IPS-15b (cell line): Measurements from ENCODE around the gene RABL2B.
A peak's percentile ranks its signal among the peaks of the same experiment; 100 is the strongest.

Source experiments
- H3K27me3 ChIP-seq: one replicate; pipeline ENCODE4 v1.6.1; 2013; ENCODE audit warnings: low read length; ENCODE audit not compliant: control insufficient read depth, insufficient read depth
- H3K36me3 ChIP-seq: one replicate; pipeline ENCODE4 v1.6.1; 2013; ENCODE audit warnings: low read length; ENCODE audit not compliant: control insufficient read depth, insufficient read depth
- H3K4me1 ChIP-seq: one replicate; pipeline ENCODE4 v1.6.1; 2013; ENCODE audit warnings: mild to moderate bottlenecking, low read length; ENCODE audit not compliant: control insufficient read depth, insufficient read depth
- H3K4me3 ChIP-seq: one replicate; pipeline ENCODE4 v1.5.1; 2013; ENCODE audit warnings: low read depth, low read length
- H3K9ac ChIP-seq: one replicate; pipeline ENCODE4 v1.6.1; 2013; ENCODE audit warnings: low read depth, mild to moderate bottlenecking, low read length
- H3K9me3 ChIP-seq: one replicate; pipeline ENCODE4 v1.6.1; 2013; ENCODE audit warnings: mild to moderate bottlenecking, low read length; ENCODE audit not compliant: control insufficient read depth, insufficient read depth

Gene RABL2B

GRCh38 chr22:50726643-50727340, 56.6 kb downstream of the RABL2B start:
- Histone ChIP-seq H3K36me3 (no peaks in the 10 kb centered on the region), H3K9ac (no peak overlapping the region), H3K9me3 (no peaks in the 10 kb centered on the region), H3K4me3 (no peak overlapping the region), H3K4me1 (no peaks in the 10 kb centered on the region), H3K27me3 (peaks cover 26% of the 10 kb centered on the region)

- no peak overlapping the region for H3K9ac ChIP-seq
- no peak overlapping the region for H3K4me3 ChIP-seq
- no peaks in the 10 kb centered on the region for H3K4me1 ChIP-seq
- H3K27me3 ChIP-seq = peaks cover 22% of the 10 kb centered on the region
- H3K9me3 ChIP-seq = no peaks in the 10 kb centered on the region
- no peaks in the 10 kb centered on the region for H3K36me3 ChIP-seq
Observed at GRCh38 chr22:50725597-50725996, 57.8 kb downstream of the RABL2B start.

DNA sequence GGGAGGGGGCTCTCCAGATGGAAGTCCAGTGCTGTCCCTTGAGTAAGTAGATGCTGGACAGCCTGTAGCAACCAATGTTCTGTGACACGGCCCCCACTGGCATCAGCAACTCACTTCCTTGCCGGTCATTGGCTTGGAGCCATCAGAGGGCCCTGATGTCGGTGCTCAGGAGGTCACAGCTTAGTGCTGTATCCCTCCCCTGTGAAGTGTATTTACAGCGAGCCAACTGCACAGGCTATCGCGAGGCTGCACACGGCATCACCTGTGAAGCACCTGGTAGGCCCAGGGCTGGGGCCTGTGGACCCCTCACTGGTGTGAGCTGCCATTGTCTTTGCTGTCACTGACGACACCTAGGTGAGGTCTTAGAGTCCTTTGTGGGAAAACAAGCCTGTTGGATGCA, 58.8 kb downstream of the RABL2B start:
- no peaks in the 10 kb centered on the region for H3K36me3 ChIP-seq
- no peaks in the 10 kb centered on the region for H3K4me1 ChIP-seq
- H3K27me3 ChIP-seq = peaks cover 15% of the 10 kb centered on the region
- no peaks in the 10 kb centered on the region for H3K9me3 ChIP-seq
- H3K4me3 ChIP-seq = no peak overlapping the region
- H3K9ac ChIP-seq = no peak overlapping the region

DNA sequence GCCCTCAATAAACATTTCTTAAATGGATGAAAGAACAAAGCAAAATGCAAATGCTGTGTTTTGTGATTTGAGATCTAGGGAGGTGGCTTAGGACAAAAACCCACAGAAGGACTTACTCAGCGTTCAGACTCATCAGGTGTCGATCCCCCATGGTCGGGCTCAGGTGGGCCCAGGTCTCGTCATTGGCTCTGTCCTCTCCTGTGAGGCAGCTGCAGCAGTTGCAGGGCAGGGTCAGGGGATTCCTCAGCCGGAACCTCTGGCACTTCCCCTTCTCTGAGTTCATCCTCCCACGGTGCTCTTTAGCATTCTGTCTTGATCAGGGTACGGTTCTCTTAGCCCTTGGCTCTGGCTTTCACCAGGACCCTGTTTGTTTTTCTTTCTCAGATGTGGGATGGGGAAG, 59.4 kb downstream of the RABL2B start:
- Histone ChIP-seq H3K9ac (no peak overlapping the region), H3K36me3 (no peaks in the 10 kb centered on the region), H3K4me3 (no peak overlapping the region), H3K9me3 (no peaks in the 10 kb centered on the region), H3K27me3 (peaks cover 18% of the 10 kb centered on the region), H3K4me1 (no peaks in the 10 kb centered on the region)

- no peaks in the 10 kb centered on the region for H3K36me3 ChIP-seq
- peaks cover 26% of the 10 kb centered on the region for H3K27me3 ChIP-seq
- no peak overlapping the region for H3K4me3 ChIP-seq
- no peak overlapping the region for H3K9ac ChIP-seq
- no peaks in the 10 kb centered on the region for H3K9me3 ChIP-seq
- H3K4me1 ChIP-seq = no peaks in the 10 kb centered on the region
Observed at GRCh38 chr22:50722716-50723428, 60.6 kb downstream of the RABL2B start.

GRCh38 chr22:50722048-50722701, 61.3 kb downstream of the RABL2B start:
- no peak overlapping the region for H3K4me3 ChIP-seq
- H3K4me1 ChIP-seq = no peaks in the 10 kb centered on the region
- H3K36me3 ChIP-seq = no peaks in the 10 kb centered on the region
- peaks cover 32% of the 10 kb centered on the region for H3K27me3 ChIP-seq
- no peaks in the 10 kb centered on the region for H3K9me3 ChIP-seq
- H3K9ac ChIP-seq = no peak overlapping the region

- H3K4me1 ChIP-seq = no peaks in the 10 kb centered on the region
- H3K9ac ChIP-seq = no peak overlapping the region
- no peaks in the 10 kb centered on the region for H3K9me3 ChIP-seq
- H3K36me3 ChIP-seq = no peaks in the 10 kb centered on the region
- peaks cover 32% of the 10 kb centered on the region for H3K27me3 ChIP-seq
- H3K4me3 ChIP-seq = no peak overlapping the region
Observed at GRCh38 chr22:50721257-50721844, 62.1 kb downstream of the RABL2B start.

DNA sequence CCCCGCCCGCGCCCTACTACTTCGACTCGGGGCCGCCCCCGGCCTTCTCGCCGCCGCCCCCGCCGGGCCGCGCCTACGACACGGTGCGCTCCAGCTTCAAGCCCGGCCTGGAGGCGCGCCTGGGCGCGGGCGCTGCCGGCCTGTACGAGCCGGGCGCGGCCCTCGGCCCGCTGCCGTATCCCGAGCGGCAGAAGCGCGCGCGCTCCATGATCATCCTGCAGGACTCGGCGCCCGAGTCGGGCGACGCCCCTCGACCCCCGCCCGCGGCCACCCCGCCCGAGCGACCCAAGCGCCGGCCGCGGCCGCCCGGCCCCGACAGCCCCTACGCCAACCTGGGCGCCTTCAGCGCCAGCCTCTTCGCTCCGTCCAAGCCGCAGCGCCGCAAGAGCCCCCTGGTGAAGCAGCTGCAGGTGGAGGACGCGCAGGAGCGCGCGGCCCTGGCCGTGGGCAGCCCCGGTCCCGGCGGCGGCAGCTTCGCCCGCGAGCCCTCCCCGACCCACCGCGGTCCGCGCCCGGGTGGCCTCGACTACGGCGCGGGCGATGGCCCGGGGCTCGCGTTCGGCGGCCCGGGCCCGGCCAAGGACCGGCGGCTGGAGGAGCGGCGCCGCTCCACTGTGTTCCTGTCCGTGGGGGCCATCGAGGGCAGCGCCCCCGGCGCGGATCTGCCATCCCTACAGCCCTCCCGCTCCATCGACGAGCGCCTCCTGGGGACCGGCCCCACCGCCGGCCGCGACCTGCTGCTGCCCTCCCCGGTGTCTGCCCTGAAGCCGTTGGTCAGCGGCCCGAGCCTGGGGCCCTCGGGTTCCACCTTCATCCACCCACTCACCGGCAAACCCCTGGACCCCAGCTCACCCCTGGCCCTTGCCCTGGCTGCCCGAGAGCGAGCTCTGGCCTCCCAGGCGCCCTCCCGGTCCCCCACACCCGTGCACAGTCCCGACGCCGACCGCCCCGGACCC, 62.9 kb downstream of the RABL2B start:
- H3K9ac ChIP-seq = no peak overlapping the region
- peak overlapping the region; percentile 4 for H3K4me3 ChIP-seq

DNA sequence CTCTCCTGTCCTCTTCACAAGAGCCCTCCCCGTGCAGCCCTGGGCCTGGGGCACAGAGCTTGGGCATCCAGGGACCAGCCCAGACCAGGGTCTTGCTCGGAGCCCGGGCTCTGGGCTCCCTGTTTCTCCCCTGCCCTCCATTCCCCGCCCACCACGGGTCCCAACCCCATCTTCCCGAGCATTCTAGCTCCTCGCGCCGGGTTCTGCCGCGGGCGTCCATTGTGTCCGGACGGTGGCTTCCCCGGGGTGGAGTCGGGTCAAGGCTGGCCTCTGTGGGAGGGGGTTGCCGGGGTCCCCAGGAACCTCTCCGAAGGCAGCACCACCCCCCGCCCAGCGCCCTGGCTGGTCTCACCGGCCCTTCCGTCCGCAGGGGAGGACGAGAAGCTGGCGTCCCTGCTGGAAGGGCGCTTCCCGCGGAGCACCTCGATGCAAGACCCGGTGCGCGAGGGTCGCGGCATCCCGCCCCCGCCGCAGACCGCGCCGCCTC, 63.6 kb downstream of the RABL2B start:
- Histone ChIP-seq H3K36me3 (no peaks in the 10 kb centered on the region), H3K27me3 (peaks cover 32% of the 10 kb centered on the region), H3K4me1 (no peaks in the 10 kb centered on the region), H3K9ac (no peak overlapping the region), H3K9me3 (no peaks in the 10 kb centered on the region), H3K4me3 (no peak overlapping the region)

More for the DNA sequence above, 62.9 kb downstream of the RABL2B start:
- H3K9me3 ChIP-seq = no peaks in the 10 kb centered on the region
- no peaks in the 10 kb centered on the region for H3K36me3 ChIP-seq
- no peaks in the 10 kb centered on the region for H3K4me1 ChIP-seq
- H3K27me3 ChIP-seq = peaks cover 32% of the 10 kb centered on the region

- Histone ChIP-seq H3K9me3 (no peaks in the 10 kb centered on the region), H3K9ac (no peak overlapping the region), H3K36me3 (no peaks in the 10 kb centered on the region), H3K27me3 (peaks cover 32% of the 10 kb centered on the region), H3K4me3 (no peak overlapping the region), H3K4me1 (no peaks in the 10 kb centered on the region)
Observed at GRCh38 chr22:50718352-50718709, 65.1 kb downstream of the RABL2B start.
